ENCODE measurements around the gene DNPH1.

The DNPH1 gene

DNA sequence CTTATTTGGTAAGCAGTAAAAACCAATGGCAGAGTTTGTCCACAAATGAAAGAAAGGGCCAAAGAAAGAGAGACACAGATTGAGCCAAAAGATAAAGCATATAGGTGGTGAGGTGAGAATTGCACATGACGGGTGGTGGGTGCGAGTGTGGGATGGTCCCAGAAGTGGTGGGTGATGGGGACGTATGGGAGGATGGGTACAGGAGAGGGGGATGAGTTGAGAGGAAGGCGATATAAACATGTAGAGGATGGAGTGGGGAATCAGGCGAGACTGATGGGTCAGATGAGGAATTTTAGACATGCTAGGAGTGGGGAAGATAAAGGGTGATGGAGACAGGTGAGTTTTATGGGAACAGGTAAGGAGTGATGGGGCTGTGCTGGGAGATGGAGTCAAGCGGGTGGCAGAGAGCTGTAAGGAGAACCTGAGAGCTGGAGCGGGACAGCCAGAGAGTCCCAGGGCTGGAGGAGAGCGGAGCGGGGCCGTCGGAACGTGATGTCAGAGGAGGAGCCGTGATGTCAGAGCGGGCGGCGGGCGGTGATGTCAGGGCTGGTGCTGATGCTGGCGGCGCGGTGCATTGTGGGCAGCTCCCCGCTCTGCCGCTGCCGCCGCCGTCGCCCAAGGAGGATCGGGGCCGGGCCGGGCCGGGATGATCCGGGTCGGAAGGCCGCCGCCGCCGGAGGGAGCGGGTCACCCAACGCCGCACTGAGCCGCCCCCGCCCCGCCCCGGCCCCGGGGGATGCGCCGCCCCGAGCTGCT is 13.8 kb upstream of the DNPH1 start, which contains the start of gene TTBK1:
Gene TTBK1 (plus strand): TSS at position 574 of the 756 bp plus-strand sequence. CDS start 3,180 bp downstream, outside the sequence.
- H3K9me3 Mint-ChIP-seq, result peaks cover 7% of the 10 kb centered on the region
- no peak within 1 kb of the TSS for H3K27ac Mint-ChIP-seq
- peaks cover 4% of the 10 kb centered on the region for H3K36me3 Mint-ChIP-seq (ENCODE audit: low read depth)
- peaks cover 12% of the 10 kb centered on the region for H3K4me1 Mint-ChIP-seq (ENCODE audit: low read depth)
- H3K27me3 Mint-ChIP-seq (ENCODE audit: low read depth), result peaks cover 16% of the 10 kb centered on the region
- H3K4me3 Mint-ChIP-seq, result no peak within 1 kb of the TSS

- Mint-ChIP-seq H3K4me1 (ENCODE audit: low read depth) (peaks cover 5% of the 10 kb centered on the region), H3K27ac (no peak overlapping the region), H3K36me3 (ENCODE audit: low read depth) (peaks cover 4% of the 10 kb centered on the region), H3K27me3 (ENCODE audit: low read depth) (peaks cover 17% of the 10 kb centered on the region), H3K9me3 (peaks cover 7% of the 10 kb centered on the region), H3K4me3 (no peak overlapping the region)
These were observed 12.2 kb upstream of the DNPH1 start for GRCh38 chr6:43241446-43241845.

- Mint-ChIP-seq H3K4me3 (no peak overlapping the region), H3K9me3 (peaks cover 7% of the 10 kb centered on the region), H3K4me1 (ENCODE audit: low read depth) (peaks cover 5% of the 10 kb centered on the region), H3K27ac (no peak overlapping the region), H3K27me3 (ENCODE audit: low read depth) (peaks cover 21% of the 10 kb centered on the region), H3K36me3 (ENCODE audit: low read depth) (peaks cover 4% of the 10 kb centered on the region)
These were observed 11.7 kb upstream of the DNPH1 start for GRCh38 chr6:43240950-43241349.

DNA sequence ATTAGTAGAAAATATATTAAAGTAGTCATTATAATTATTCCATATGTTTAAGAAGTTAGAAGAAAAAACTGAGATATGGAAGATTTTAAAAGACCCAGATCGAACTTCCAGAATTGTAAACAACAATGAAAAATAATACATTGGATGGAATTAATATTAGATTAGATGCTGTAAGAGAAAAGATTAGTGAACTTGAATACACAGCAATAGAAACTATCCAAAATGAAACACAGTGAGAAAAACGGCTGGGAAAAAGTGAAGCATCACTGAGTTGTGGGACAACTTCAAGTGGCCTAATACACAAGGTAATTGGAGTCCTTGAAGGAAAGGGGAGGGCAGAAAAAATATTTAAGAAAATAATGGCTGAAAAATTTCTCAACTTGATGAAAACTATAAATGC is 9.8 kb upstream of the DNPH1 start:
- Mint-ChIP-seq H3K27me3 (ENCODE audit: low read depth) (peaks cover 24% of the 10 kb centered on the region), H3K27ac (no peak overlapping the region), H3K4me1 (ENCODE audit: low read depth) (peaks cover 5% of the 10 kb centered on the region), H3K4me3 (no peak overlapping the region), H3K9me3 (peaks cover 7% of the 10 kb centered on the region), H3K36me3 (ENCODE audit: low read depth) (peaks cover 4% of the 10 kb centered on the region)

- peaks cover 7% of the 10 kb centered on the region for H3K9me3 Mint-ChIP-seq
- no peak overlapping the region for H3K27ac Mint-ChIP-seq
- peaks cover 3% of the 10 kb centered on the region for H3K4me1 Mint-ChIP-seq (ENCODE audit: low read depth)
- H3K36me3 Mint-ChIP-seq (ENCODE audit: low read depth), result peaks cover 4% of the 10 kb centered on the region
- H3K27me3 Mint-ChIP-seq (ENCODE audit: low read depth), result peaks cover 42% of the 10 kb centered on the region
- H3K4me3 Mint-ChIP-seq, result no peak overlapping the region
These were observed 6.6 kb upstream of the DNPH1 start for GRCh38 chr6:43235841-43236240.

DNA sequence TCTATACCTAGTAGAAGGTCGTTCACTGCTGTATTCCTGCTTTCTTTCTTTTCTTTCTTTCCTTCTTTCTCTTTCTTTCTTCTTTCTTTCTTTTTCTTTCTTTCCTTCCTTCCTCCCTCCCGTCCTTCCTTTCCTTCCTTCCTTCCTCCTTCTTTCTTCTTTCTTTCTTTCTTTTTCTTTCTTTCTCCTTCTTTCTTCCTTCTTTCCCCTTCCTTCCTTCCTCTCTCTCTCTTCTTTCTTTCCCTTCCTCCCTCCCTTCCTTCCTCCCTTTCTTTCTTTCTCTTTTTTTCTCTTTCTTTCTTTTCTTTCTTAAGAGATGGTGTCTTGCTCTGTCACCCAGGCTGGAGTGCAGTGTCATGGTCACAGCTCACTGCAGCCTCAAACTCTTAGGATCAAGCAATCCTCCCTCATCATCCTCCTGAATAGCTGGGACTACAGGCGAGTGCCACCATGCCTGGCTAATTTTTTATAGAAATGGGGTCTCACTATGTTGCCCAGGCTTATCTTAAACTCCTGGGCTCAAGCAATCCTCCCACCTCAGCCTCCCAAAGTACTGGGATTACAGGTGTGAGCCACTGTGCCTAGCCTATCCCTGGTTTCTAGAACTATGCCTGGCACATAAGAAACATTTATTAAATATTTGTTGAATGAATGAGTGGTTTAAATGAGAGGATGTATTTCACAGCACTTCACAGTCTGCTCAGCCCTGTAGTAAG is 2.6 kb upstream of the DNPH1 start:
- H3K36me3 Mint-ChIP-seq (ENCODE audit: low read depth), result no peaks in the 10 kb centered on the region
- peaks cover 17% of the 10 kb centered on the region for H3K4me1 Mint-ChIP-seq (ENCODE audit: low read depth)
- peak overlapping the region; percentile 10 for H3K4me3 Mint-ChIP-seq
- no peak overlapping the region for H3K27ac Mint-ChIP-seq
- H3K9me3 Mint-ChIP-seq, result no peaks in the 10 kb centered on the region
- H3K27me3 Mint-ChIP-seq (ENCODE audit: low read depth), result peaks cover 28% of the 10 kb centered on the region

DNA sequence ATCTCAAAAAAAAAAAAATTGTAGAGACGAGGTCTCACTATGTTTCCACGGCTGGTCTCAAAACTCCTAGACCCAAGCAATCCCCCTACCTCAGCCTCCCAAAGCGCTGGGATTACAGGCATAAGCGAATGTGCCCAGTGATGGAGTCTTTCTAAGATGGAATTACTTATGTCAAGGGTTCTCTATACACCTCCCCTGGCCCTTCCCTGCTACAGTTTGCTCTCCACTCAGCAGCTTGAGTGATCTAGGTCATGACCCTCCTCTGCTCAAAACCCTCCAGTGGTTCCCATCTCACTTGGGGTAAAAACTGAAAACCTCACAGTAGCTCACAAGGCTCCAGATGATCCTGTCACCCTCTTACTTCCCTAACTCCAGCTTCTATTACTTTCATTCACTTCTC is 1.8 kb upstream of the DNPH1 start:
- no peak overlapping the region for H3K27ac Mint-ChIP-seq
- peak overlapping the region; percentile 10 for H3K4me3 Mint-ChIP-seq
- H3K27me3 Mint-ChIP-seq (ENCODE audit: low read depth), result peaks cover 21% of the 10 kb centered on the region
- H3K36me3 Mint-ChIP-seq (ENCODE audit: low read depth), result peaks cover 5% of the 10 kb centered on the region
- H3K9me3 Mint-ChIP-seq, result no peaks in the 10 kb centered on the region
- H3K4me1 Mint-ChIP-seq (ENCODE audit: low read depth), result peaks cover 24% of the 10 kb centered on the region

- Mint-ChIP-seq H3K27ac (peak overlapping the region; percentile 89), H3K36me3 (ENCODE audit: low read depth) (peaks cover 9% of the 10 kb centered on the region), H3K27me3 (ENCODE audit: low read depth) (peaks cover 17% of the 10 kb centered on the region), H3K4me3 (peak overlapping the region; percentile 89), H3K9me3 (no peaks in the 10 kb centered on the region), H3K4me1 (ENCODE audit: low read depth) (peaks cover 32% of the 10 kb centered on the region)
These were observed 731 bp upstream of the DNPH1 start for GRCh38 chr6:43229803-43230620.

GRCh38 chr6:43226192-43226851 is 3.0 kb downstream of the DNPH1 start:
- H3K9me3 Mint-ChIP-seq, result no peaks in the 10 kb centered on the region
- H3K4me3 Mint-ChIP-seq, result peak overlapping the region; percentile 37
- peaks cover 3% of the 10 kb centered on the region for H3K27me3 Mint-ChIP-seq (ENCODE audit: low read depth)
- peaks cover 47% of the 10 kb centered on the region for H3K4me1 Mint-ChIP-seq (ENCODE audit: low read depth)
- peaks cover 25% of the 10 kb centered on the region for H3K36me3 Mint-ChIP-seq (ENCODE audit: low read depth)
- peak overlapping the region; percentile 87 for H3K27ac Mint-ChIP-seq

- H3K9me3 Mint-ChIP-seq, result no peaks in the 10 kb centered on the region
- H3K4me1 Mint-ChIP-seq (ENCODE audit: low read depth), result peaks cover 35% of the 10 kb centered on the region
- H3K4me3 Mint-ChIP-seq, result no peak overlapping the region
- H3K36me3 Mint-ChIP-seq (ENCODE audit: low read depth), result peaks cover 32% of the 10 kb centered on the region
- H3K27me3 Mint-ChIP-seq (ENCODE audit: low read depth), result no peaks in the 10 kb centered on the region
- peak overlapping the region; percentile 98 for H3K27ac Mint-ChIP-seq
These were observed 6.1 kb downstream of the DNPH1 start for GRCh38 chr6:43223175-43223574.

- Mint-ChIP-seq H3K9me3 (no peaks in the 10 kb centered on the region), H3K4me3 (no peak overlapping the region), H3K27me3 (ENCODE audit: low read depth) (no peaks in the 10 kb centered on the region), H3K27ac (peak overlapping the region; percentile 70), H3K36me3 (ENCODE audit: low read depth) (peaks cover 35% of the 10 kb centered on the region), H3K4me1 (ENCODE audit: low read depth) (peaks cover 31% of the 10 kb centered on the region)
These were observed 6.7 kb downstream of the DNPH1 start for GRCh38 chr6:43222418-43223059.

- Mint-ChIP-seq H3K4me3 (no peak overlapping the region), H3K9me3 (no peaks in the 10 kb centered on the region), H3K27ac (peak overlapping the region; percentile 53), H3K27me3 (ENCODE audit: low read depth) (no peaks in the 10 kb centered on the region), H3K4me1 (ENCODE audit: low read depth) (peaks cover 27% of the 10 kb centered on the region), H3K36me3 (ENCODE audit: low read depth) (peaks cover 37% of the 10 kb centered on the region)
These were observed 8.0 kb downstream of the DNPH1 start for GRCh38 chr6:43221046-43221972.

DNA sequence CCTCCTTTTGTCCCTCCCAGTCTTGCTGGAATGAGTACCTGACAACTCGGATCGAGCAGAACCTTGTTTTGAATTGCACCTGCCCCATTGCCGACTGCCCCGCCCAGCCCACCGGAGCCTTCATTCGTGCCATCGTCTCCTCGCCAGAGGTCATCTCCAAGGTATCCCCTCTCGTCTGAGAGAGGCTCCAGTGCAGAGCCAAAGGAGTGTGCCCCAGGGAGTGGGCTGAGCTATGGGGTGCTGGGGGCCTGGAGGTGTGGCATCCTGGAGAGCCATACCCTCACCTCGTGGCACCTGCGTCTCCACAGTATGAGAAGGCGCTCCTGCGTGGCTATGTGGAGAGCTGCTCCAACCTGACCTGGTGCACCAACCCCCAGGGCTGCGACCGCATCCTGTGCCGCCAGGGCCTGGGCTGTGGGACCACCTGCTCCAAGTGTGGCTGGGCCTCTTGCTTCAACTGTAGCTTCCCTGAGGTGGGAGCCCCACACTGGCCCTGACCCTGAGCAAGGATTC is 8.8 kb downstream of the DNPH1 start:
- H3K27me3 Mint-ChIP-seq (ENCODE audit: low read depth), result no peaks in the 10 kb centered on the region
- no peak overlapping the region for H3K27ac Mint-ChIP-seq
- no peak overlapping the region for H3K4me3 Mint-ChIP-seq
- H3K9me3 Mint-ChIP-seq, result no peaks in the 10 kb centered on the region
- H3K36me3 Mint-ChIP-seq (ENCODE audit: low read depth), result peaks cover 39% of the 10 kb centered on the region
- peaks cover 20% of the 10 kb centered on the region for H3K4me1 Mint-ChIP-seq (ENCODE audit: low read depth)
